ENCODE measurements around the gene SPRY4.

GRCh38 chr5:142334538-142334937 lies 9.7 kb upstream of the SPRY4 start:
- TF ChIP-seq EZH2 (IDR thresholded peaks at IDR 0.05) (no peak), POLR2AphosphoS5 (IDR thresholded peaks at IDR 0.05; ENCODE audit: borderline replicate concordance, low read depth, low read length) (no peak), FOXP2 (optimal IDR thresholded peaks at IDR 0.05; ENCODE audit: control extremely low read depth, extremely low read length, insufficient read depth) (no peak)

All from SK-N-MC (cell line).